Tibial nerve (tissue), 3 donors: ENCODE measurements around the gene UGT1A9.

ENCODE experiments used
- CTCF ChIP-seq, 5 experiments: fragments of 200-600 bp in 3 of 5; fragments of 450-650 bp in 2 of 5; sonication (generic) in 3 of 5; IDR thresholded peaks; one replicate each; pipeline ENCODE4 v1.5.1; 2016 to 2019; ENCODE audit warnings: antibody characterized with exemption in 5 of 5, mild to moderate bottlenecking in 3 of 5, moderate library complexity in 2 of 5
- POLR2A ChIP-seq, 2 donors: fragments of 450-650 bp; IDR thresholded peaks; one replicate each; pipeline ENCODE4 v1.6.1; 2017; ENCODE audit warnings: antibody characterized with exemption in 2 of 2, mild to moderate bottlenecking in 2 of 2, moderate library complexity in 2 of 2

- no peak for TF ChIP-seq CTCF (IDR thresholded peaks at IDR 0.05)
- no peak for TF ChIP-seq POLR2A (IDR thresholded peaks at IDR 0.05)
Observed at GRCh38 chr2:233764264-233764663, 92.6 kb downstream of the UGT1A9 start.
